Mesenchymal stem cell (in vitro differentiated cells and primary cell): ENCODE data around the gene LRRFIP1.

Experiments used
- DNase-seq: peaks from one replicate; pipeline ENCODE4 v3.0.0-alpha.2; 2013
- H2AFZ ChIP-seq: one replicate; pipeline ENCODE4 v1.6.1; 2013; ENCODE audit warnings: low read depth, mild to moderate bottlenecking, control low read depth, inconsistent platforms, low read length, moderate library complexity
- H2AK5ac ChIP-seq: 2 replicates; pipeline ENCODE4 v1.6.1; 2013; ENCODE audit warnings: low read length, moderate library complexity, mild to moderate bottlenecking, inconsistent platforms; ENCODE audit not compliant: severe bottlenecking
- H2BK120ac ChIP-seq: one replicate; pipeline ENCODE4 v1.6.1; 2013; ENCODE audit warnings: low read depth, mild to moderate bottlenecking, inconsistent platforms, low read length, moderate library complexity
- H2BK12ac ChIP-seq, 2 experiments: one replicate each; pipeline ENCODE4 v1.6.1; 2013; ENCODE audit warnings: inconsistent platforms in 2 of 2, low read length in 2 of 2, mild to moderate bottlenecking in 2 of 2, moderate library complexity in 2 of 2, control low read depth in 1 of 2
- H2BK15ac ChIP-seq: one replicate; pipeline ENCODE4 v1.6.1; 2013; ENCODE audit warnings: mild to moderate bottlenecking, low read depth, inconsistent platforms; ENCODE audit not compliant: poor library complexity, severe bottlenecking
- H2BK5ac ChIP-seq: 2 replicates; pipeline ENCODE4 v1.6.1; 2013; ENCODE audit warnings: low read depth, mild to moderate bottlenecking, low read length, control low read depth, inconsistent platforms; ENCODE audit not compliant: poor library complexity, severe bottlenecking
- H3K14ac ChIP-seq, 2 experiments: one replicate each; pipeline ENCODE4 v1.6.1; 2013; ENCODE audit warnings: inconsistent platforms in 2 of 2, low read length in 2 of 2, control low read depth in 1 of 2, mild to moderate bottlenecking in 1 of 2, moderate library complexity in 1 of 2
- H3K18ac ChIP-seq, 2 experiments: one replicate each; pipeline ENCODE4 v1.6.1; 2013; ENCODE audit warnings: inconsistent platforms in 2 of 2, low read length in 2 of 2, control low read depth in 1 of 2, low read depth in 1 of 2, mild to moderate bottlenecking in 1 of 2
- H3K23ac ChIP-seq, 2 experiments: one replicate each; pipeline ENCODE4 v1.6.1; 2013; ENCODE audit warnings: inconsistent platforms in 2 of 2, low read length in 2 of 2, mild to moderate bottlenecking in 2 of 2, moderate library complexity in 2 of 2, control low read depth in 1 of 2
- H3K27ac ChIP-seq: 2 replicates; pipeline ENCODE4 v1.5.1; 2013; ENCODE audit warnings: mild to moderate bottlenecking, moderate library complexity, low read length, control low read depth, inconsistent platforms; ENCODE audit not compliant: poor library complexity, severe bottlenecking
- H3K27me3 ChIP-seq, 2 experiments: 2 replicates each; pipeline versions ENCODE4 v1.6.1 to v1.7.0; 2013; ENCODE audit warnings: low read length in 2 of 2, mild to moderate bottlenecking in 2 of 2, moderate library complexity in 2 of 2, control low read depth in 1 of 2, inconsistent platforms in 1 of 2; ENCODE audit not compliant: control insufficient read depth in 1 of 2, insufficient read depth in 1 of 2
- H3K36me3 ChIP-seq, 2 experiments: 2 replicates each; pipeline versions ENCODE4 v1.6.1 to v1.7.0; 2013; ENCODE audit warnings: low read length in 2 of 2, control low read depth in 1 of 2, inconsistent platforms in 1 of 2, low read depth in 1 of 2, mild to moderate bottlenecking in 1 of 2; ENCODE audit not compliant: insufficient read depth in 2 of 2, control insufficient read depth in 1 of 2
- H3K4ac ChIP-seq, 2 experiments: one replicate each; pipeline ENCODE4 v1.6.1; 2013; ENCODE audit warnings: inconsistent platforms in 2 of 2, low read length in 2 of 2, mild to moderate bottlenecking in 2 of 2, moderate library complexity in 2 of 2, control low read depth in 1 of 2, low read depth in 1 of 2
- H3K4me1 ChIP-seq: 2 replicates; pipeline ENCODE4 v1.6.1; 2013; ENCODE audit warnings: low read depth, low read length, control low read depth; ENCODE audit not compliant: control insufficient read depth, insufficient read depth
- H3K4me2 ChIP-seq: 2 replicates; pipeline ENCODE4 v1.6.1; 2013; ENCODE audit warnings: low read length, mild to moderate bottlenecking, inconsistent platforms; ENCODE audit not compliant: poor library complexity, severe bottlenecking
- H3K4me3 ChIP-seq, 2 experiments: 2 replicates each; pipeline versions ENCODE4 v1.5.1 to v1.7.0; 2013; ENCODE audit warnings: low read length in 2 of 2, mild to moderate bottlenecking in 2 of 2, control low read depth in 1 of 2, low read depth in 1 of 2; ENCODE audit not compliant: insufficient read depth in 1 of 2
- H3K79me1 ChIP-seq: replicated peaks from 2 replicates; pipeline ENCODE4 v1.6.1; 2013; ENCODE audit warnings: mild to moderate bottlenecking, control low read depth, low read length, inconsistent platforms; ENCODE audit not compliant: poor library complexity, severe bottlenecking
- H3K9ac ChIP-seq: 2 replicates; pipeline ENCODE4 v1.7.0; 2013; ENCODE audit warnings: mild to moderate bottlenecking, low read length, moderate library complexity
- H3K9me3 ChIP-seq: 2 replicates; pipeline ENCODE4 v1.7.0; 2013; ENCODE audit warnings: mild to moderate bottlenecking, low read length; ENCODE audit not compliant: control insufficient read depth
- H4K8ac ChIP-seq: one replicate; pipeline ENCODE4 v1.6.1; 2013; ENCODE audit warnings: inconsistent platforms, mild to moderate bottlenecking, low read length, moderate library complexity
- H4K91ac ChIP-seq: one replicate; pipeline ENCODE4 v1.6.1; 2013; ENCODE audit warnings: mild to moderate bottlenecking, low read length, inconsistent platforms
- WGBS: methylation state at CpG from one replicate; pipeline ENCODE4 v1.1.7; 2013; ENCODE audit warnings: mixed read lengths; 5-methylcytosine and 5-hydroxymethylcytosine counted together

LRRFIP1 gene

DNA sequence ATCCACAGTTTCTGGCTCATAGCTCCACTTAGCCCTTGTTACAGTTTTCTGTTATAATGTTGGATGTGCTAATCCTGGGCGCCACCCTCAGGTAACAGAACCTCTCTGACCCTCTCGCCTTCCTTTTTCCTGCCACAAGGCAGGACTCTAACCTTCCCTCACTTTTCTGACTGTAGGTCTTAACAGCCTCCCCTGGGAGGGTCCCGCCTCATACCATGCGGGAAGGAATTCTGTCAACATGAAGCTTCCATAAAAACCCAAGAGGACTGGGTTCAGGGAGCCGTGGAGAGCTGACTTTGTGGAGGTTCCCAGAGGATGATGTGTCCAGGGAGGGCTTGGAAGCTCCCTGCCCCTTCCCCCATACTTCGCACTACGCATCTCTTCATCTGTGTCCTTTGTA lies 25.0 kb upstream of the LRRFIP1 start:
- Histone ChIP-seq H2AK5ac (no peak overlapping the region), H2AFZ (no peak overlapping the region), H2BK12ac (no peak overlapping the region), H3K36me3 (no peaks in the 10 kb centered on the region), H2BK5ac (no peak overlapping the region), H3K4me2 (no peak overlapping the region), H3K27me3 (no peaks in the 10 kb centered on the region), H3K4me1 (peaks cover 3% of the 10 kb centered on the region), H3K79me1 (no peaks in the 10 kb centered on the region), H3K9me3 (no peaks in the 10 kb centered on the region), H4K8ac (no peak overlapping the region), H2BK120ac (no peak overlapping the region), H4K91ac (no peak overlapping the region), H3K4ac (no peak overlapping the region), H3K23ac (no peak overlapping the region), H3K4me3 (no peak overlapping the region), H3K14ac (no peak overlapping the region), H3K18ac (no peak overlapping the region), H3K9ac (no peak overlapping the region), H2BK15ac (no peak overlapping the region), H3K27ac (no peak overlapping the region)
- 76% methylated on average over 7 of the region's 7 CpGs for WGBS
- DNase-seq = no peak

DNA sequence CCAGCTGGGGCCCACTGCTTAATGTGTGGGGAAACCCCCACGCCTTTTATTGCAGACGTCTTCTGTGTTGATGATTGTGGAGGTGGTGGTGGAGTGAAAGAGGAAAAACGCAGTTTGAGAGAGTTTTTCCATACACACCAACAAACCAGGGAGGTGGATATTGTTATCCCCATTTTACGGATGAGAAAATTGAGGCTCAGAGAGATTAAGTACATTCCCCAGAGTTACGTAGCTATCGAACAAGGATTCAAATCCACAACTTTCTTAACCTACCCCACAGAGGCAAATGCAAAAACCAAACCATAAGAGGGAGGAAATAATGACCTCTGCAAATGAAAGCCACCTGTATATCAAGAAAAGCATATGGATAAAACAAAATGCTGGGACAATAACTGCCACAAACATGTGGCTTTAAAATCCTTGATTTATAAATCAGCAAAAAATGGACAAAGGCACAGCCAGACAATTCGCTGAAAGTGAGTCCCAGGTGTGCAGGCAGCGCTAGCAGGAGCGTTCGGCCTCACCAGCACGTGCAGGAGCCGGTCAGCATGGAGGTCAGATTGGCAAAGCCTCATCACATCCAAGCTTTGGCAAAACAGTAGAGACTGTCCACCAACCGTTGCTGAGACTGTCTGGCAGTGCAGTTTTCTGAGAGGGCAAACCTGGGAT lies 24.2 kb upstream of the LRRFIP1 start:
- peak overlapping the region in 1 of 2 experiments; percentile 27 for H2BK12ac ChIP-seq
- H3K36me3 ChIP-seq = no peaks in the 10 kb centered on the region
- H4K8ac ChIP-seq = peak overlapping the region; percentile 32
- peak overlapping the region; percentile 19 for H2BK15ac ChIP-seq
- no peak overlapping the region for H4K91ac ChIP-seq
- H2BK5ac ChIP-seq = no peak overlapping the region
- peak overlapping the region in 1 of 2 experiments; percentile 54 for H3K4me3 ChIP-seq
- no peak overlapping the region for H3K27ac ChIP-seq
- no peak overlapping the region for H2AK5ac ChIP-seq
- no peak for DNase-seq
- peak overlapping the region; percentile 20 for H3K4me2 ChIP-seq
- no peaks in the 10 kb centered on the region for H3K27me3 ChIP-seq
- H2BK120ac ChIP-seq = no peak overlapping the region
- peaks cover 3% of the 10 kb centered on the region for H3K4me1 ChIP-seq
- peak overlapping the region in 1 of 2 experiments; percentile 89 for H3K14ac ChIP-seq
- no peak overlapping the region for H3K4ac ChIP-seq
- H3K18ac ChIP-seq = peak overlapping the region; percentile 7 to 40
- no peaks in the 10 kb centered on the region for H3K9me3 ChIP-seq
- no peaks in the 10 kb centered on the region for H3K79me1 ChIP-seq
- peak overlapping the region; percentile 81 for H3K9ac ChIP-seq
- peak overlapping the region; percentile 15 for H2AFZ ChIP-seq
- no peak overlapping the region for H3K23ac ChIP-seq
- WGBS = 93% methylated on average over 12 of the region's 13 CpGs

DNA sequence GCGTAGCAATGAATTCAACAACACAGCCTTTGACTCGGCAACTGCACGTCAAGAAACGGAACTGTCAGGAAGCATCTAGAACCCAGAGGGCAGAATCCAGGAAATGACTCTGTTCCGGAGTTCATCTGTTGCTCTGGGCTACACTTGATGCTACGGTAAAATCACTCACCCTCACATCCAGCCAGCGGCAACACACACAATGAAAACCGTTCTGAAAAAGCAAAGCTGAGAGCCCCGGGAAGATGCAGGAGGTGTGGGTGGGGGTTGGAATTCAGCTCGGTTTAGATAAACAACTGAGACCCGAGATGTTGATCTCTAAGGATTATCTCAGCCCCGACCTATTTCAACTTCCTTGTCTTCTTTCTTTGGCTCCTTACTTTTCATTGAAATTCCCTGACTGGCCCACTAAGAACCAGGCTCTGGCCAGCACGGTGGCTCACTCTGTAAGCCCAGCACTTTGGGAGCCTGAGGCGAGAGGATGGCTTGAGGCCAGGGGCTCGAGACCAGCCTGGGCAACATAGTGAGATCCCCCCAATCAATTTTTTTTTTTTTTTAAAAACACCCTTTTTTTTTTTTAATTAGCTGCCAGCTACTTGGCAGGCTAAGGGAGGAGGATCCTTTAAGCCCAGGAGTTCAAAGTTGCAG lies 23.5 kb upstream of the LRRFIP1 start:
- peak overlapping the region; percentile 20 for H3K4me2 ChIP-seq
- H2BK12ac ChIP-seq = no peak overlapping the region
- peaks cover 3% of the 10 kb centered on the region for H3K4me1 ChIP-seq
- peak overlapping the region; percentile 32 for H4K8ac ChIP-seq
- peak overlapping the region; percentile 7 to 40 for H3K18ac ChIP-seq
- no peaks in the 10 kb centered on the region for H3K79me1 ChIP-seq
- H3K27ac ChIP-seq = no peak overlapping the region
- peak; percentile 75 for DNase-seq
- H3K27me3 ChIP-seq = no peaks in the 10 kb centered on the region
- no peak overlapping the region for H2AK5ac ChIP-seq
- peak overlapping the region; percentile 33 for H2BK15ac ChIP-seq
- H3K14ac ChIP-seq = no peak overlapping the region
- no peak overlapping the region for H2BK5ac ChIP-seq
- H3K9ac ChIP-seq = peak overlapping the region; percentile 81
- no peaks in the 10 kb centered on the region for H3K36me3 ChIP-seq
- no peak overlapping the region for H3K23ac ChIP-seq
- no peak overlapping the region for H4K91ac ChIP-seq
- 53% methylated on average over 9 of the region's 15 CpGs for WGBS
- H3K4me3 ChIP-seq = peak overlapping the region in 1 of 2 experiments; percentile 54
- H3K4ac ChIP-seq = no peak overlapping the region
- H3K9me3 ChIP-seq = no peaks in the 10 kb centered on the region
- H2AFZ ChIP-seq = peak overlapping the region; percentile 15
- H2BK120ac ChIP-seq = no peak overlapping the region

DNA sequence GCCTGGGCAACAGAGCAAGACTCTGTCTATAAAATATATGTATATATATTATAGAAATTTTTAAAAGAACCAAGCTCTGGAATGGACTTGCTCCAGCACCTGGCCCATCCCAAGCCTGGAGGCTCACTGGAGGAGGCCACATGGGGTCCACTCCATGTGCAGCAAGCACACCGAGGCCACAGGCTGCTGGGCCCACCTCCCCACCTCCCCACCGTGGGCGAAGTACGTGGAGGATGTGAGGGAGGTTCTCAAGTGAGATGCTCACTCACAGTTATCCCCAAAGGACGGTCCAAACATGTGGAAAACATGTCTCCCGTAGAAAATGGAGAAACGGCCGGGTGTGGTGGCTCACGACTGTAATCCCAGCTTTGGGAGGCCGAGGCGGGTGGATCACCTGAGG lies 23.0 kb upstream of the LRRFIP1 start:
- Histone ChIP-seq H3K4me3 (no peak overlapping the region), H3K9ac (no peak overlapping the region), H2AFZ (no peak overlapping the region), H2BK12ac (no peak overlapping the region), H3K79me1 (no peaks in the 10 kb centered on the region), H3K36me3 (no peaks in the 10 kb centered on the region), H2BK15ac (no peak overlapping the region), H3K14ac (no peak overlapping the region), H3K18ac (no peak overlapping the region), H3K23ac (no peak overlapping the region), H4K91ac (peak overlapping the region; percentile 64), H3K27me3 (no peaks in the 10 kb centered on the region), H3K4ac (no peak overlapping the region), H4K8ac (peak overlapping the region; percentile 52), H3K4me2 (no peak overlapping the region), H2BK120ac (no peak overlapping the region), H3K27ac (no peak overlapping the region), H3K9me3 (no peaks in the 10 kb centered on the region), H2AK5ac (no peak overlapping the region), H2BK5ac (no peak overlapping the region), H3K4me1 (peaks cover 3% of the 10 kb centered on the region)
- WGBS = 97% methylated on average over 11 of the region's 11 CpGs
- no peak for DNase-seq
